ENCODE results near the gene TACR1.

- no peak for TF ChIP-seq CTCF (IDR thresholded peaks at IDR 0.05)
- TF ChIP-seq EZH2 (IDR thresholded peaks at IDR 0.05; ENCODE audit: borderline replicate concordance, insufficient read depth, low read depth, low read length, poor library complexity, severe bottlenecking): no peak
Observed at GRCh38 chr2:75045526-75046050, 153.7 kb downstream of the TACR1 start.

Measured in B cell (primary cell).